GM12891 (cell line): Measurements from ENCODE around the gene MAGOH.

Experiments used
- POLR2A ChIP-seq: IDR thresholded peaks from 2 replicates; pipeline ENCODE4 v1.6.1; 2011; ENCODE audit warnings: low read depth, low read length, control low read depth
- POLR2AphosphoS5 ChIP-seq: IDR thresholded peaks from 2 replicates; pipeline ENCODE4 v1.6.1; 2011; ENCODE audit warnings: low read depth, low read length, control low read depth
- POU2F2 ChIP-seq: IDR thresholded peaks from 2 replicates; pipeline ENCODE4 v1.6.1; 2011; ENCODE audit warnings: low read depth, mild to moderate bottlenecking, control low read depth, low read length, moderate library complexity
- TAF1 ChIP-seq: IDR thresholded peaks from 2 replicates; pipeline ENCODE4 v1.6.1; 2011; ENCODE audit warnings: low read depth, low read length, control low read depth

DNA sequence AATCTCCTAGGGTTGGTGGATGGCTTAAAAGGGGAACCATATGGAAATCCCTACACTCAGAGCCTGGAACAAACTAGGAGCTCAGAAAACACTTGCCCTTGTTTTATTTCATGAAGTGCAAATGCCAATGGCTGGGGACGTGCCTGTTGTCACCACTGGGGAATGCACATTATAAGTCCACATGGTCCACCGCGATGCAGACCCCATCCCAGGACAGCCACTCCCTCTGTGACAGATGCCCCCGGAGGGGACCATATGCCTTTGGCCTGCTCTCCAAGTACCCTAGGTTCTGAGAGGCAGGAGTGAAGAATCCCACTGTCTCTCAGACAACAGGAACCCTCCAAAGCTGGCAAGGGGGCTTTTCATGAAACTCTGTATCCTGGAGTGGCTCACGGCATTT, 47.2 kb upstream of the MAGOH start:
- TF ChIP-seq TAF1 (no peak), POLR2A (no peak), POLR2AphosphoS5 (no peak), POU2F2 (no peak)
